ENCODE results near the gene SYT17. TPM values are rescaled to one million over a fixed set of nuclear protein-coding genes. Genes with fewer than 3 reads are reported as not detected.
A peak's percentile ranks its signal among the peaks of the same experiment; 100 is the strongest.

SYT17 gene
- total and polyA plus RNA-seq, 2 experiments from 2014 or later = 6.7 to 6.9 TPM

DNA sequence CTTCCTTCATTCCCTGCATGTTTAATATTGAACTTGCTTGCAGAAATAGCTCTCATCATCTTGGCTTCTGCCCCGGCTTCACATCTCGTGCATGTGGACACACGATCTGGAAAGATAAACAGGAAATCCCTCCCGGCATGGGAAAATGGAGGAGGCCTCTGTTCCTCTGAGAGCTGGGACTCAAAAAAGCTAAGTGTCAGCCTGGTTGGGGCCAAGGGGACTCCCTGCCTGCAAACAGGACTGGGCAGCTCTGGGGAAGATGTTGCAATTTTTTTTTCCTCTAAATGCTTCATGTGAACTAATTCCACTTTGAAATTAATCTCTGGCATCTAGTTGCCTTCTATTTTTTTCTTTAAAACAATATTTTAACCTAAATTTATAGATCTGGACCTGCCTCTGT, 29.4 kb upstream of the SYT17 start:
- Histone ChIP-seq H3K9me3 (ENCODE audit: low read depth) (no peaks in the 10 kb centered on the region), H3K4me1 (ENCODE audit: insufficient read depth) (peaks cover 38% of the 10 kb centered on the region), H3K9me2 (replicated peaks; ENCODE audit: insufficient read depth) (no peaks in the 10 kb centered on the region), H3K27ac (peak overlapping the region; percentile 87), H3K4me3 (no peak overlapping the region), H3K36me3 (replicated peaks; ENCODE audit: insufficient read depth, low read depth) (no peaks in the 10 kb centered on the region), H4K20me1 (ENCODE audit: insufficient read depth, poor library complexity, severe bottlenecking) (no peaks in the 10 kb centered on the region), H3K79me2 (no peaks in the 10 kb centered on the region), H3K27me3 (no peaks in the 10 kb centered on the region), H3K4me2 (peak overlapping the region; percentile 14), H2AFZ (no peak overlapping the region)
- TF ChIP-seq EZH2 (IDR thresholded peaks at IDR 0.05; ENCODE audit: borderline replicate concordance) = no peak
- TF ChIP-seq, protein P1, sequence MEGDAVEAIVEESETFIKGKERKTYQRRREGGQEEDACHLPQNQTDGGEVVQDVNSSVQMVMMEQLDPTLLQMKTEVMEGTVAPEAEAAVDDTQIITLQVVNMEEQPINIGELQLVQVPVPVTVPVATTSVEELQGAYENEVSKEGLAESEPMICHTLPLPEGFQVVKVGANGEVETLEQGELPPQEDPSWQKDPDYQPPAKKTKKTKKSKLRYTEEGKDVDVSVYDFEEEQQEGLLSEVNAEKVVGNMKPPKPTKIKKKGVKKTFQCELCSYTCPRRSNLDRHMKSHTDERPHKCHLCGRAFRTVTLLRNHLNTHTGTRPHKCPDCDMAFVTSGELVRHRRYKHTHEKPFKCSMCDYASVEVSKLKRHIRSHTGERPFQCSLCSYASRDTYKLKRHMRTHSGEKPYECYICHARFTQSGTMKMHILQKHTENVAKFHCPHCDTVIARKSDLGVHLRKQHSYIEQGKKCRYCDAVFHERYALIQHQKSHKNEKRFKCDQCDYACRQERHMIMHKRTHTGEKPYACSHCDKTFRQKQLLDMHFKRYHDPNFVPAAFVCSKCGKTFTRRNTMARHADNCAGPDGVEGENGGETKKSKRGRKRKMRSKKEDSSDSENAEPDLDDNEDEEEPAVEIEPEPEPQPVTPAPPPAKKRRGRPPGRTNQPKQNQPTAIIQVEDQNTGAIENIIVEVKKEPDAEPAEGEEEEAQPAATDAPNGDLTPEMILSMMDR (IDR thresholded peaks at IDR 0.05; ENCODE audit: poor library complexity) = no peak
- no peak for TF ChIP-seq EZH2phosphoT487 (IDR thresholded peaks at IDR 0.05; ENCODE audit: low read depth, severe bottlenecking, unreplicated experiment)
- peak; percentile 73 for DNase-seq (ENCODE audit: low spot score)
- WGBS (ENCODE audit: low lambda C conversion rate, missing lambda C conversion rate) = 11% methylated on average over 4 of the region's 4 CpGs

DNA sequence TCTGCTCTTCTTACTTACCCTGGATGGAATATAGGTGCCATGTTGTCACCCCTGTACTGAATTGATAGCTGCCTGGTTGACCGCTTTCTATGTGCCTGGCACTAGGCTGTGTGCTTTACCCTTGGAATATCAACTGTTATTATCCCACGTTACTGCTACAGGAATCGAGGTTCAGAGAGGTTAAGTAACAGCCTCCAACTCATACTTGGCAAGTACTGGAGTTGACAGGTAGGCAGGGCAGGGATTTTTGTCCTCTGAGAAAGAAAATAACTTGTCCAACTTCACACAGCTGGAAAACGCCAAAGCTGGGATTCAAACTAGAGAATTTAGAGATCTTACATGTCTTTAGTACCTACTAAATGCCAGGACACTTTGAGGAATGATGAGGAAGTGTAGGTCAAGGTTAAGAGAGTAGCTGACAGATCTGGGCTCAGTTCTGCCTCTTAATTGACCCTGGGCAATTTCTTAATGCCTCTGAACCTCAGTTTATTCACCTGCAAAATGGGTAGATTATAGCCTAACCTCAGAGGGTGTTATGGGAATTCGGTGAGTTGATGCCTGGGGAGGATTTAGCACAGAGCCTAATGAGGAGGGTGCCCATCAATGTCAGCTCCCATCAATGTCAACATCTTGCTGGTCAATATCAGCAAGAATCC, 28.5 kb upstream of the SYT17 start:
- H3K27ac ChIP-seq = peak overlapping the region; percentile 55

DNA sequence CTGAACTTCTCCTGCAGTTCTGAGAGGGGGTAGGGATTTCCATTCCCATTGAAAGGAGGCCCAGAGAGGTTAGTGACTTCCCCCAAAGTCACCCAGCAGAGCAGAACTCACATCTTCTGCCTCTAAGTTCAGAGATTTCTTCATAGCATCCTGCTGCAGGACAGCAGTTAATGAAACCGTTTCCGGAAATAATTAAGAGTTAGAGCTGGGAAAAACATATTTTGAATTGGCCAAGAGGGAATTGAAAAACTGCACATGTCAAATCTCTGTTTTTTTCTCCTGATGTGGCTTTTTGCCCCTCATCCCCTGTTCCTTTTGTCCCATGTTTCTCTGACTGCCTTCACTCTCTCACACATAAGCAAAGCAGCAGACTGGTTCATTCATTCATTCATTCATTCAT, 27.6 kb upstream of the SYT17 start:
- Histone ChIP-seq H3K9me2 (replicated peaks; ENCODE audit: insufficient read depth) (no peaks in the 10 kb centered on the region), H3K27ac (no peak overlapping the region), H3K79me2 (no peaks in the 10 kb centered on the region), H3K4me1 (ENCODE audit: insufficient read depth) (peaks cover 38% of the 10 kb centered on the region), H2AFZ (no peak overlapping the region), H4K20me1 (ENCODE audit: insufficient read depth, poor library complexity, severe bottlenecking) (no peaks in the 10 kb centered on the region), H3K4me3 (no peak overlapping the region), H3K27me3 (peaks cover 5% of the 10 kb centered on the region), H3K9me3 (ENCODE audit: low read depth) (no peaks in the 10 kb centered on the region), H3K36me3 (replicated peaks; ENCODE audit: insufficient read depth, low read depth) (no peaks in the 10 kb centered on the region), H3K4me2 (no peak overlapping the region)
- TF ChIP-seq EZH2phosphoT487 (IDR thresholded peaks at IDR 0.05; ENCODE audit: low read depth, severe bottlenecking, unreplicated experiment) (no peak), EZH2 (IDR thresholded peaks at IDR 0.05; ENCODE audit: borderline replicate concordance) (no peak)
- TF ChIP-seq, protein P1 (IDR thresholded peaks at IDR 0.05; ENCODE audit: poor library complexity) = no peak
- DNase-seq (ENCODE audit: low spot score) = no peak
- WGBS (ENCODE audit: low lambda C conversion rate, missing lambda C conversion rate) = 77% methylated on average over 2 of the region's 2 CpGs

More for the DNA sequence above, 28.5 kb upstream of the SYT17 start:
- WGBS (ENCODE audit: low lambda C conversion rate, missing lambda C conversion rate) = 74% methylated on average over 5 of the region's 5 CpGs
- H3K9me3 ChIP-seq (ENCODE audit: low read depth) = no peaks in the 10 kb centered on the region
- H3K79me2 ChIP-seq = no peaks in the 10 kb centered on the region
- H3K27me3 ChIP-seq = peaks cover 3% of the 10 kb centered on the region
- peaks cover 38% of the 10 kb centered on the region for H3K4me1 ChIP-seq (ENCODE audit: insufficient read depth)
- H3K4me2 ChIP-seq = peak overlapping the region; percentile 14
- no peak for DNase-seq (ENCODE audit: low spot score)
- H3K4me3 ChIP-seq = no peak overlapping the region
- TF ChIP-seq, protein P1 (IDR thresholded peaks at IDR 0.05; ENCODE audit: poor library complexity) = no peak
- TF ChIP-seq EZH2 (IDR thresholded peaks at IDR 0.05; ENCODE audit: borderline replicate concordance) = no peak
- no peaks in the 10 kb centered on the region for H3K9me2 ChIP-seq (replicated peaks; ENCODE audit: insufficient read depth)
- no peak overlapping the region for H2AFZ ChIP-seq
- H4K20me1 ChIP-seq (ENCODE audit: insufficient read depth, poor library complexity, severe bottlenecking) = no peaks in the 10 kb centered on the region
- no peaks in the 10 kb centered on the region for H3K36me3 ChIP-seq (replicated peaks; ENCODE audit: insufficient read depth, low read depth)

All from hepatocyte (in vitro differentiated cells).